Ishikawa (cell line): ENCODE measurements around the gene COL15A1.

Source experiments
- CEBPB ChIP-seq: IDR thresholded peaks from 2 replicates; pipeline ENCODE4 v1.6.1; 2012
- CREB1 ChIP-seq: IDR thresholded peaks from 2 replicates; pipeline ENCODE4 v1.6.1; 2012; ENCODE audit warnings: low read depth
- EP300 ChIP-seq: IDR thresholded peaks from 2 replicates; pipeline ENCODE4 v1.6.1; 2012; ENCODE audit warnings: borderline replicate concordance
- NFIC ChIP-seq: IDR thresholded peaks from 2 replicates; pipeline ENCODE4 v1.6.1; 2012
- RAD21 ChIP-seq: IDR thresholded peaks from 2 replicates; pipeline ENCODE4 v1.6.1; 2012; ENCODE audit warnings: low read depth
- TAF1 ChIP-seq: IDR thresholded peaks from 2 replicates; pipeline ENCODE4 v1.6.1; 2012; ENCODE audit warnings: low read depth, mild to moderate bottlenecking
- TF ChIP-seq, protein P1 (sequence below): IDR thresholded peaks from 2 replicates; pipeline ENCODE4 v1.6.1; 2012; ENCODE audit warnings: low read depth, mild to moderate bottlenecking
- TF ChIP-seq, protein P2 (sequence below): IDR thresholded peaks from 2 replicates; pipeline ENCODE4 v1.6.1; 2012

DNA sequence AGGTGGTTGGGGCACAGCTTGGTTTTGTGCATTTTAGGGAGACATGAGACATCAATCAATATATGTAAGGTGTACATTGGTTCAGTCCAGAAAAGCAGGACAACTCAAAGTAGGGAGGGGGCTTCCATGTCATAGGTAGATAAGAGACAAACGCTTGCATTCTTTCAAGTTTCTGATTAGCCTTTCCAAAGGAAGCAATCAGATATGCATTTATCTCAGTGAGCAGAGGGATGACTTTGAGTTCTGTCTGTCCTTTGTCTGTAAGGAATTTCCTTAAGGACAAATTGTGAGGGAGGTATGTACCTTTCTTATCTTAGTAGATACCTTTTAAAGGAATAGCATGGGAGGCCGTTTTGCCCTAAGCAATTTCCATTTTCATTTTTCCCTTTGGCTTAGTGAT lies 63.3 kb downstream of the COL15A1 start:
- TF ChIP-seq NFIC (no peak), RAD21 (no peak), CEBPB (no peak), EP300 (no peak), TAF1 (no peak), CREB1 (no peak)
- TF ChIP-seq, protein P1, sequence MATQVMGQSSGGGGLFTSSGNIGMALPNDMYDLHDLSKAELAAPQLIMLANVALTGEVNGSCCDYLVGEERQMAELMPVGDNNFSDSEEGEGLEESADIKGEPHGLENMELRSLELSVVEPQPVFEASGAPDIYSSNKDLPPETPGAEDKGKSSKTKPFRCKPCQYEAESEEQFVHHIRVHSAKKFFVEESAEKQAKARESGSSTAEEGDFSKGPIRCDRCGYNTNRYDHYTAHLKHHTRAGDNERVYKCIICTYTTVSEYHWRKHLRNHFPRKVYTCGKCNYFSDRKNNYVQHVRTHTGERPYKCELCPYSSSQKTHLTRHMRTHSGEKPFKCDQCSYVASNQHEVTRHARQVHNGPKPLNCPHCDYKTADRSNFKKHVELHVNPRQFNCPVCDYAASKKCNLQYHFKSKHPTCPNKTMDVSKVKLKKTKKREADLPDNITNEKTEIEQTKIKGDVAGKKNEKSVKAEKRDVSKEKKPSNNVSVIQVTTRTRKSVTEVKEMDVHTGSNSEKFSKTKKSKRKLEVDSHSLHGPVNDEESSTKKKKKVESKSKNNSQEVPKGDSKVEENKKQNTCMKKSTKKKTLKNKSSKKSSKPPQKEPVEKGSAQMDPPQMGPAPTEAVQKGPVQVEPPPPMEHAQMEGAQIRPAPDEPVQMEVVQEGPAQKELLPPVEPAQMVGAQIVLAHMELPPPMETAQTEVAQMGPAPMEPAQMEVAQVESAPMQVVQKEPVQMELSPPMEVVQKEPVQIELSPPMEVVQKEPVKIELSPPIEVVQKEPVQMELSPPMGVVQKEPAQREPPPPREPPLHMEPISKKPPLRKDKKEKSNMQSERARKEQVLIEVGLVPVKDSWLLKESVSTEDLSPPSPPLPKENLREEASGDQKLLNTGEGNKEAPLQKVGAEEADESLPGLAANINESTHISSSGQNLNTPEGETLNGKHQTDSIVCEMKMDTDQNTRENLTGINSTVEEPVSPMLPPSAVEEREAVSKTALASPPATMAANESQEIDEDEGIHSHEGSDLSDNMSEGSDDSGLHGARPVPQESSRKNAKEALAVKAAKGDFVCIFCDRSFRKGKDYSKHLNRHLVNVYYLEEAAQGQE, result no peak
- TF ChIP-seq, protein P2, sequence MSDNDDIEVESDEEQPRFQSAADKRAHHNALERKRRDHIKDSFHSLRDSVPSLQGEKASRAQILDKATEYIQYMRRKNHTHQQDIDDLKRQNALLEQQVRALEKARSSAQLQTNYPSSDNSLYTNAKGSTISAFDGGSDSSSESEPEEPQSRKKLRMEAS, result no peak
